ENCODE measurements around the gene RNF111.
"Not testable (repeated sequence)": the region's sequence is repeated elsewhere in the genome, so short reads cannot be mapped to it uniquely, and the experiment has no call there.

The RNF111 gene

DNA sequence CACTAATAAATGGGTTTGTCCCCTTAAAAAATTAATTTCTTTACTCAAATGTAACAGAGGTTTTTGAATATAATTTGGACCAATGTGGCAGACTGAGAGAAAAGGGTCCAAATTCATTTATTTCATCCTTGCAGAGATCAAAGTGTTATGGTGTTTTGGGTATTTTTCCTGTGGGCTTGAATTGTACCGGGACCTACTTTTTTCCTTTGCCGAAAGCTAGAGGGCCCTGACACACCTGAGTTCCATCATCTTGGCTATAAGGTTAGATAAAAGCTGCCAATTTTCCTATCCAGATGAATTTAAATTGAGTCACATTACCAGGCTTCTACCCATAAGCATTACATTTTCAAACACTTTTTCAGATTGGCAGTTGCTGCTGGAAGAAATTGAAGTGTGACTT lies 118.4 kb downstream of the RNF111 start:
- peak overlapping the region; percentile 95 for H3K27ac ChIP-seq (ENCODE audit: low read depth, low read length, severe bottlenecking)
- WGBS, 2 experiments (ENCODE audit: insufficient coverage in 2 of 2) = no CpG with 5 or more reads among the region's 2 CpGs
- peaks cover 40% of the 10 kb centered on the region for H3K36me3 ChIP-seq (ENCODE audit: control insufficient read depth, insufficient read depth, low read length)
- H3K4me3 ChIP-seq (ENCODE audit: extremely low read depth, insufficient read depth, low read length, poor library complexity, severe bottlenecking) = peak overlapping the region; percentile 88
- H3K4me1 ChIP-seq (ENCODE audit: control insufficient read depth, insufficient read depth, low read length, poor library complexity, severe bottlenecking) = no peaks in the 10 kb centered on the region
- no peaks in the 10 kb centered on the region for H3K9me3 ChIP-seq (ENCODE audit: control insufficient read depth, low read length)

DNA sequence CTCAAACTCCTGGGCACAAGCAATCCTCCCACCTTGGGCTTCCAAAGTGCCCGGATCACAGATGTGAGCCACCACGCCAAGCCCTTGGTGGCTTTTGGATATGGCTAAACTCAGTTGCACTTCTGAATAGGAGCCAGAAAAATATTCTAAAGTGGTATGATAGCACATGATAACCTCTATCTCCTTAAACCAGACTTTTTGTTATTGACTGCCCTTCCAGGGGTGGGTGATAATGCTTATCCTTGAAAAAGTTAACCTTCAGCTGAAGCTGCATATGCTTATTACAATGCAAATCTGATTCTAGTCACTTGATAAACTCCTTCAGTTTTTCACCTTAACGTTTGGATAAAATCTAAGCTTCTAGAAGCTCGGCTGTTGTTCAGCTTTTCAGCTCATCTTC lies 123.8 kb downstream of the RNF111 start:
- H3K9me3 ChIP-seq (ENCODE audit: control insufficient read depth, low read length) = no peaks in the 10 kb centered on the region
- H3K4me1 ChIP-seq (ENCODE audit: control insufficient read depth, insufficient read depth, low read length, poor library complexity, severe bottlenecking) = no peaks in the 10 kb centered on the region
- no peak overlapping the region for H3K4me3 ChIP-seq (ENCODE audit: extremely low read depth, insufficient read depth, low read length, poor library complexity, severe bottlenecking)
- 84 to 93% methylated on average over 3 to 4 of the region's 4 CpGs for WGBS, 2 experiments (ENCODE audit: insufficient coverage in 2 of 2)
- no peak overlapping the region for H3K27ac ChIP-seq (ENCODE audit: low read depth, low read length, severe bottlenecking)
- H3K36me3 ChIP-seq (ENCODE audit: control insufficient read depth, insufficient read depth, low read length) = peaks cover 90% of the 10 kb centered on the region

DNA sequence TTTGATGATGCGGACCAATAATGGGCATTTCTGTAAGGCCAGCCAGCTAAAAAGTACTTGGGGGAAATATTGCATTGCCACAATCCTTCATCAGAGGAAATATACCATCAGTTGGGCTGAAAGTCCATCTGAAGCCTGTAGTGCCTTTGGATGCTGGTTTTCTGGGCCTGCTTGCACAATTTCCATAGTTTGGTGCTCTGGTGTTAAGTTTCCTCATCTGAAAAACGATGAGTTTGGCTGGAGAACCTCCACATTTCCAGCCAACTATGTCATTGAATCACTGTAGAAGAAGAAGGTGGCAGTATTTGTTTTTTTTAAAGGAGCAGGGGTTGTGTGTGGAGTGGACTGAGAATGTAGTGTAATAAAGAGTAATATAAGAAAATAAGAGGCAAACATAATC lies 127.6 kb downstream of the RNF111 start:
- H3K4me1 ChIP-seq (ENCODE audit: control insufficient read depth, insufficient read depth, low read length, poor library complexity, severe bottlenecking) = no peaks in the 10 kb centered on the region
- H3K9me3 ChIP-seq (ENCODE audit: control insufficient read depth, low read length) = no peaks in the 10 kb centered on the region
- H3K4me3 ChIP-seq (ENCODE audit: extremely low read depth, insufficient read depth, low read length, poor library complexity, severe bottlenecking) = no peak overlapping the region
- H3K27ac ChIP-seq (ENCODE audit: low read depth, low read length, severe bottlenecking) = no peak overlapping the region
- H3K36me3 ChIP-seq (ENCODE audit: control insufficient read depth, insufficient read depth, low read length) = peaks cover 90% of the 10 kb centered on the region
- 100% methylated on average over 1 to 2 of the region's 2 CpGs for WGBS, 2 experiments (ENCODE audit: insufficient coverage in 2 of 2)

DNA sequence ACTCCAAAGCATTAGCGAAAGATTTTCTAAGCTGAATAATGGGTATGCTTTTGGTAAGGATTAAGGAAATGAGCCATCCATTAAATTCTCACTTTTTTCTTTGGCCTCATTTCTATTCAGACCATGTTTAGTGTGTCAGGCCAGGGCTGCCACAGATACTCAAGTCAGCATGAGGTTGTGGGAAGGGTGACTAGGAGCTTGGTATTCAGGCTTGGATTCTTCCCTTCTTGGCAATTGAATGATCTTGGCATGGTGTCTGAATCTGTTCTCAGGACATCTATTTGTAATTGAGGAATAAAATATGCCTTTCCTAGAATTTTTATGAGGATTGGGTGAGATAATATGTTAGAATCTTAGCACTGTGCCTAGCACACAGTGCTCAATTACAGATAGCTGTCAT lies 128.7 kb downstream of the RNF111 start:
- Histone ChIP-seq H3K4me1 (ENCODE audit: control insufficient read depth, insufficient read depth, low read length, poor library complexity, severe bottlenecking) (no peaks in the 10 kb centered on the region), H3K36me3 (ENCODE audit: control insufficient read depth, insufficient read depth, low read length) (peaks cover 90% of the 10 kb centered on the region), H3K9me3 (ENCODE audit: control insufficient read depth, low read length) (no peaks in the 10 kb centered on the region), H3K4me3 (ENCODE audit: extremely low read depth, insufficient read depth, low read length, poor library complexity, severe bottlenecking) (no peak overlapping the region), H3K27ac (ENCODE audit: low read depth, low read length, severe bottlenecking) (no peak overlapping the region)
- no CpG with 5 or more reads among the region's 1 CpG for WGBS, 2 experiments (ENCODE audit: insufficient coverage in 2 of 2)

DNA sequence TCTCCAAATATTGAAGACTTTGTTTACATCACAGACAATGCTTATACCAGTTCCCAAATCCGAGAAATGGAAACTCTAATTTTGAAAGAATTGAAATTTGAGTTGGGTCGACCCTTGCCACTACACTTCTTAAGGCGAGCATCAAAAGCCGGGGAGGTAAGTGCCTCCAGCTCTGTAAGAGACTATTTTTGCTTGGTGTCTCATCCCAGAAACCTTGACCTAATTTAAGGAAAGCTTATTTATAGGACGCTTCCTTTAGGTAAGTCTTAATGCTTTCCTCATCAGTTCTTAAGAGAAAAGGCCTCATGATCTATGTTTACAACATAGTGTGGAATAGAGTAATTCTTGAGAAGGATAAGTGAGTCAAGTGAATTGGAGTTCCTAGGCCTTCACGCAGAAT lies 129.3 kb downstream of the RNF111 start:
- Histone ChIP-seq H3K36me3 (ENCODE audit: control insufficient read depth, insufficient read depth, low read length) (peaks cover 90% of the 10 kb centered on the region), H3K27ac (ENCODE audit: low read depth, low read length, severe bottlenecking) (no peak overlapping the region), H3K4me1 (ENCODE audit: control insufficient read depth, insufficient read depth, low read length, poor library complexity, severe bottlenecking) (no peaks in the 10 kb centered on the region), H3K9me3 (ENCODE audit: control insufficient read depth, low read length) (no peaks in the 10 kb centered on the region), H3K4me3 (ENCODE audit: extremely low read depth, insufficient read depth, low read length, poor library complexity, severe bottlenecking) (no peak overlapping the region)
- WGBS, 2 experiments (ENCODE audit: insufficient coverage in 2 of 2) = 100% methylated on average over 2 of the region's 6 CpGs

DNA sequence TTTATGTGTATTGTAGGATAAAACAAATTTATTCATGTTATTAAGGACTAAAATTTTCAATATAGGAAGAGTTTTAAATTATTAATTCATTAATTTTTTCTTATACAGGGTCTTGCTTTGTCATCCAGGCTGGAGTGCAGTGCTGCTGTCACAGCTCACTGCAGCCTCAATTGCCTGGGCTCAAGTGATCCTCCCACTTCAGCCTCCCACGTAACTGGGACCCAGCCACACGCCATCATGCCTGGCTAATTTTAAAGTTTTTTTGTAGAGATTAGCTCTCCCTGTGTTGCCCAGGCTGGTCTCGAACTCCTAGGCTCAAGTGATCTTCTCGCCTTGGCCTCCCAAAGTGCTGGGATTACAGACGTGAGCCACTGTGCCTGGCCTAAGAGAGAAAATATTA lies 132.2 kb downstream of the RNF111 start:
- H3K27ac ChIP-seq (ENCODE audit: low read depth, low read length, severe bottlenecking) = no peak overlapping the region
- WGBS, 2 experiments (ENCODE audit: insufficient coverage in 2 of 2) = 83 to 85% methylated on average over 2 to 4 of the region's 5 CpGs
- no peaks in the 10 kb centered on the region for H3K4me1 ChIP-seq (ENCODE audit: control insufficient read depth, insufficient read depth, low read length, poor library complexity, severe bottlenecking)
- H3K9me3 ChIP-seq (ENCODE audit: control insufficient read depth, low read length) = no peaks in the 10 kb centered on the region
- H3K4me3 ChIP-seq (ENCODE audit: extremely low read depth, insufficient read depth, low read length, poor library complexity, severe bottlenecking) = no peak overlapping the region
- peaks cover 92% of the 10 kb centered on the region for H3K36me3 ChIP-seq (ENCODE audit: control insufficient read depth, insufficient read depth, low read length)

DNA sequence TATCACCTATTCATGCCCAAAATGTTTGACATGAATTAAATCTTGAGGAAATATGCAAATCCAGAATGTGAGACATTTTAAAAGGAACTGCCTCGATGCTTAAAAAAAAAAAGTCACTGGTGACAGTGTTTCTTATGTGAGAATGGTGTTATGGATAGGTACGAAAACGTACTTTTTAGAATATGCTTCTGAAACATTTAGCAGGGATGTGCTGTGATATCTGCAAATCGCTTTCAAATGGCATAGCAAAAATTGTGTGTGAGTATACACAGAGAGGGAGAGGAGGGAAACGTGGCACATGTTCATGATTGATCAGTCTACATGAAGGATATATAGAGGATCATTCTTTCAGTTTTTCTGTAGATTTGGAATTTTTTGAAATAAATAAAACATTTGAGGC lies 133.5 kb downstream of the RNF111 start:
- H3K4me3 ChIP-seq (ENCODE audit: extremely low read depth, insufficient read depth, low read length, poor library complexity, severe bottlenecking) = no peak overlapping the region
- WGBS, 2 experiments (ENCODE audit: insufficient coverage in 2 of 2) = 96 to 99% methylated on average over 5 of the region's 5 CpGs
- H3K9me3 ChIP-seq (ENCODE audit: control insufficient read depth, low read length) = peaks cover 2% of the 10 kb centered on the region
- no peak overlapping the region for H3K27ac ChIP-seq (ENCODE audit: low read depth, low read length, severe bottlenecking)
- no peaks in the 10 kb centered on the region for H3K4me1 ChIP-seq (ENCODE audit: control insufficient read depth, insufficient read depth, low read length, poor library complexity, severe bottlenecking)
- H3K36me3 ChIP-seq (ENCODE audit: control insufficient read depth, insufficient read depth, low read length) = peaks cover 92% of the 10 kb centered on the region

DNA sequence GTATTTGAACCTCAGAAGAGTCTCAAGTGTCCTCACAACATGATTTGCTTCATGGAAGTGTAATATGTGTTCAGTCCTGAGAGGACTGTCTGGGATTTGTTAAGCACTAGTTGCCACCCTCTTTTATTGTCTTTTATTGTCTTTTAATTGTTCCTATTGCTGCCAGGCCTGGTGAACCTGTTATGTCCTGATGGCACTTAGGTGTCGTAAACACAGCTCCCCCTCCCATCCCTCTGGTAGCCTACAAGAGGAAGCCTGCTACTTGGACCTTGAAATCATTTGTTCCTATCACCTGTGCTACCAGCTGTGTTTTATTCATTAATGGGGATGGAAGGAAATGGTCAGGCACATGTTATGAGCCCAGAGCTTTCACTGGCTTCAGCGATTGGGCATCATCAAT lies 136.8 kb downstream of the RNF111 start:
- WGBS, 2 experiments (ENCODE audit: insufficient coverage in 2 of 2) = 100% methylated on average over 1 to 2 of the region's 2 CpGs
- H3K4me1 ChIP-seq (ENCODE audit: control insufficient read depth, insufficient read depth, low read length, poor library complexity, severe bottlenecking) = no peaks in the 10 kb centered on the region
- H3K27ac ChIP-seq (ENCODE audit: low read depth, low read length, severe bottlenecking) = no peak overlapping the region
- H3K36me3 ChIP-seq (ENCODE audit: control insufficient read depth, insufficient read depth, low read length) = peaks cover 88% of the 10 kb centered on the region
- peaks cover 8% of the 10 kb centered on the region for H3K9me3 ChIP-seq (ENCODE audit: control insufficient read depth, low read length)
- no peak overlapping the region for H3K4me3 ChIP-seq (ENCODE audit: extremely low read depth, insufficient read depth, low read length, poor library complexity, severe bottlenecking)

DNA sequence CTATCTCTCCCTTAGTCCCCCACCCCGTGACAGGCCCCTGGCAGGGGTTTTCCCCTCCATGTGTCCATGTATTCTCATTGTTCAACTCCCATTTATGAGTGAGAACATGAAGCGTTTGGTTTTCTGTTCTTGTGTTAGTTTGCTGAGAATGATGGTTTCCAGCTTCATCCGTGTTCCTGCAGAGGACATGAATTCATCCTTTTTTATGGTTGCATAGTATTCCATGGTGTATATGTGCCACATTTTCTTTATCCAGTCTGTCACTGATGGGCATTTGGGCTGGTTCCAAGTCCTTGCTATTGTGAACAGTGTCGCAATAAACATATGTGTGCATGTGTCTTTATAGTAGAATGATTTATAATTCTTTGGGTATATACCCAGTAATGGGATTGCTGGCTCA lies 138.2 kb downstream of the RNF111 start:
- WGBS, 2 experiments (ENCODE audit: insufficient coverage in 2 of 2) = 100% methylated on average over 1 of the region's 4 CpGs; no CpG with 5 or more reads in 1 of the 2 experiments
- H3K4me3 ChIP-seq (ENCODE audit: extremely low read depth, insufficient read depth, low read length, poor library complexity, severe bottlenecking); H3K27ac ChIP-seq (ENCODE audit: low read depth, low read length, severe bottlenecking); H3K4me1 ChIP-seq (ENCODE audit: control insufficient read depth, insufficient read depth, low read length, poor library complexity, severe bottlenecking); H3K9me3 ChIP-seq (ENCODE audit: control insufficient read depth, low read length): not testable (repeated sequence)
- peaks cover 91% of the 10 kb centered on the region for H3K36me3 ChIP-seq (ENCODE audit: control insufficient read depth, insufficient read depth, low read length)

DNA sequence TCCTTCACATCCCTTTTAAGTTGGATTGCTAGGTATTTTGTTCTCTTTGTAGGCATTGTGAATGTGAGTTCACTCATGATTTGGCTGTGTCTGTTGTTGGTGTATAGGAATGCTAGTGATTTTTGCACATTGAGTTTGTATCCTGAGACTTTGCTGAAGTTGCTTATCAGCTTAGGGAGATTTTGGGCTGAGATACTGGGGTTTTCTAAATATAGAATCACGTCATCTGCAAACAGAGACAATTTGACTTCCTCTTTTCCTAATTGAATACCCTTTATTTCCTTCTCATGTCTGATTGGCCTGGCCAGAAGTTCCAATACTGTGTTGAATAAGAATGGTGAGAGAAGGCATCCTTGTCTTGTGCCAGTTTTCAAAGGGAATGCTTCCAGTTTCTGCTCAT lies 139.8 kb downstream of the RNF111 start:
- not testable (repeated sequence) for H3K9me3 ChIP-seq (ENCODE audit: control insufficient read depth, low read length); H3K4me3 ChIP-seq (ENCODE audit: extremely low read depth, insufficient read depth, low read length, poor library complexity, severe bottlenecking); H3K4me1 ChIP-seq (ENCODE audit: control insufficient read depth, insufficient read depth, low read length, poor library complexity, severe bottlenecking); H3K27ac ChIP-seq (ENCODE audit: low read depth, low read length, severe bottlenecking)
- no CpG with 5 or more reads among the region's 1 CpG for WGBS, 2 experiments (ENCODE audit: insufficient coverage in 2 of 2)
- peaks cover 93% of the 10 kb centered on the region for H3K36me3 ChIP-seq (ENCODE audit: control insufficient read depth, insufficient read depth, low read length)

DNA sequence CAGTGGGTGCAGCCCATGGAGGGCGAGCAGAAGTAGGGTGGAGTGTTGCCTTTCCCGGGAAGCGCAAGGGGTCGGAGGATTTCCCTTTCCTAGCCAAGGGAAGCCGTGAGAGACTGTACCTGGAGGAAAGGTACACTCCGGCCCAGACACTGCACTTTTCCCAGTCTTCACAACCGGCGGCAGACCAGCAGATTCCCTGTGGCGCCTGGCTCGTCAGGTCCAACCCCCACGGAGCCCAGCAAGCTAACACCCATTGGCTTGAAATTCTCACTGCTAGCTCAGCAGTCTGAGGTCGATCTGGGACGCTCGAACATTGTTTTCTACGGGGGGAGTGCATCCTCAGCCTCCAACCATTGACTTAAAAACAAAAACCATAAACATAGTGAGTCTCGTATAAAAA lies 144.0 kb downstream of the RNF111 start:
- Histone ChIP-seq H3K36me3 (ENCODE audit: control insufficient read depth, insufficient read depth, low read length) (peaks cover 91% of the 10 kb centered on the region), H3K4me1 (ENCODE audit: control insufficient read depth, insufficient read depth, low read length, poor library complexity, severe bottlenecking) (no peaks in the 10 kb centered on the region), H3K27ac (ENCODE audit: low read depth, low read length, severe bottlenecking) (no peak overlapping the region), H3K9me3 (ENCODE audit: control insufficient read depth, low read length) (peaks cover 6% of the 10 kb centered on the region), H3K4me3 (ENCODE audit: extremely low read depth, insufficient read depth, low read length, poor library complexity, severe bottlenecking) (no peak overlapping the region)
- WGBS, 2 experiments (ENCODE audit: insufficient coverage in 2 of 2) = 92 to 97% methylated on average over 10 to 15 of the region's 16 CpGs
